HepG2 (cell line): ENCODE data around the gene TTLL4. TPM values are rescaled to one million over a fixed set of nuclear protein-coding genes. Genes with fewer than 3 reads are reported as not detected.
A peak's percentile ranks its signal among the peaks of the same experiment; 100 is the strongest.

Experiments used
- AHDC1 ChIP-seq: sonication (generic); formaldehyde crosslinking; IDR thresholded peaks from 2 replicates; pipeline ENCODE4 v1.5.1; 2020; ENCODE audit warnings: mild to moderate bottlenecking, missing genetic modification reagents, borderline replicate concordance
- ATF4 ChIP-seq, 2 experiments: fragments of 450-650 bp in 1 of 2; sonication (generic) in 1 of 2; formaldehyde crosslinking; IDR thresholded peaks; 2 replicates each; pipeline versions ENCODE4 v1.5.0 to v1.8.0; 2020 to 2022; ENCODE audit warnings: mild to moderate bottlenecking in 1 of 2, missing genetic modification reagents in 1 of 2
- ATF7 ChIP-seq, 2 experiments: fragments of 450-650 bp in 1 of 2; sonication (generic) in 1 of 2; formaldehyde crosslinking in 1 of 2; IDR thresholded peaks; 2 replicates each; pipeline versions ENCODE4 v1.4.0 to v1.6.1; 2016 to 2020; ENCODE audit warnings: antibody characterized with exemption in 1 of 2, mild to moderate bottlenecking in 1 of 2, missing genetic modification reagents in 1 of 2
- ELF3 ChIP-seq: IDR thresholded peaks from 2 replicates; pipeline ENCODE4 v1.6.1; 2016; ENCODE audit warnings: missing genetic modification reagents, missing compliant biosample characterization
- FOXK2 ChIP-seq: fragments of 450-650 bp; IDR thresholded peaks from 2 replicates; pipeline ENCODE4 v1.6.1; 2016
- FUBP1 ChIP-seq: sonication (generic); formaldehyde crosslinking; IDR thresholded peaks from 2 replicates; pipeline ENCODE4 v1.5.1; 2020; ENCODE audit warnings: missing genetic modification reagents, mild to moderate bottlenecking, borderline replicate concordance
- KDM6A ChIP-seq: IDR thresholded peaks from 2 replicates; pipeline ENCODE4 v1.6.1; 2016; ENCODE audit warnings: low read depth
- KMT2A ChIP-seq: sonication (generic); formaldehyde crosslinking; IDR thresholded peaks from 2 replicates; pipeline ENCODE4 v1.4.0; 2020; ENCODE audit warnings: missing genetic modification reagents
- MATR3 ChIP-seq: sonication (generic); formaldehyde crosslinking; IDR thresholded peaks from 2 replicates; pipeline ENCODE4 v1.4.0; 2020; ENCODE audit warnings: missing genetic modification reagents
- NCOA5 ChIP-seq: sonication (generic); formaldehyde crosslinking; IDR thresholded peaks from 2 replicates; pipeline ENCODE4 v1.4.0; 2020; ENCODE audit warnings: missing genetic modification reagents
- NFE2L1 ChIP-seq: sonication (generic); formaldehyde crosslinking; IDR thresholded peaks from 2 replicates; pipeline ENCODE4 v1.4.0; 2020; ENCODE audit warnings: missing genetic modification reagents, mild to moderate bottlenecking, borderline replicate concordance
- PCBP1 ChIP-seq: fragments of 200-400 bp; formaldehyde crosslinking; IDR thresholded peaks from 2 replicates; pipeline ENCODE4 v1.6.1; 2017; ENCODE audit warnings: mild to moderate bottlenecking, low read depth, low read length, borderline replicate concordance
- SRSF1 ChIP-seq: fragments of 200-400 bp; formaldehyde crosslinking; optimal IDR thresholded peaks from 2 replicates; pipeline ENCODE3; 2017; ENCODE audit warnings: mild to moderate bottlenecking, low read depth, low read length, moderate library complexity
- YEATS4 ChIP-seq: sonication (generic); formaldehyde crosslinking; IDR thresholded peaks from 2 replicates; pipeline ENCODE4 v1.4.0; 2020; ENCODE audit warnings: missing genetic modification reagents, borderline replicate concordance
- ZBTB1 ChIP-seq: sonication (generic); formaldehyde crosslinking; IDR thresholded peaks from 2 replicates; pipeline ENCODE4 v1.4.0; 2020; ENCODE audit warnings: missing genetic modification reagents, borderline replicate concordance
- ZFP36L1 ChIP-seq: sonication (generic); formaldehyde crosslinking; IDR thresholded peaks from 2 replicates; pipeline ENCODE4 v1.8.0; 2022; ENCODE audit warnings: mild to moderate bottlenecking, missing genetic modification reagents, moderate library complexity
- ZNF510 ChIP-seq: sonication (generic); formaldehyde crosslinking; IDR thresholded peaks from 2 replicates; pipeline ENCODE4 v1.4.0; 2020; ENCODE audit warnings: low read depth, mild to moderate bottlenecking, missing genetic modification reagents
- ZNF605 ChIP-seq: sonication (generic); formaldehyde crosslinking; IDR thresholded peaks from 2 replicates; pipeline ENCODE4 v1.8.0; 2022; ENCODE audit warnings: mild to moderate bottlenecking, missing genetic modification reagents
- ZNF773 ChIP-seq: sonication (generic); formaldehyde crosslinking; IDR thresholded peaks from 2 replicates; pipeline ENCODE4 v1.4.0; 2020; ENCODE audit warnings: missing genetic modification reagents, borderline replicate concordance
- ZNF891 ChIP-seq: sonication (generic); formaldehyde crosslinking; IDR thresholded peaks from 2 replicates; pipeline ENCODE4 v1.5.0; 2020; ENCODE audit warnings: mild to moderate bottlenecking, missing genetic modification reagents
- polyA plus RNA-seq, 8 experiments: library from polyadenylated mRNA; depleted of rRNA in 3 of 8; stranded (reverse) in 7 of 8; unstranded in 1 of 8; fragments of >200 nt; fragmentation: Illumina TruSeq in 4 of 8; extraction: Trizol in 4 of 8; gene quantifications; 2 replicates each; pipeline versions ENCODE4 v1.2.1 to v1.2.3, GENCODE V29; 2011 to 2016; ENCODE audit warnings: low read depth in 4 of 8, missing spikeins in 1 of 8, mixed read lengths in 1 of 8; ENCODE audit not compliant: insufficient read depth in 1 of 8
- total RNA-seq, 5 experiments: library from RNA; depleted of rRNA; stranded (reverse); fragments of >200 nt; fragmentation: Illumina TruSeq; extraction: Trizol; gene quantifications; 2 replicates each; pipeline ENCODE4 v1.2.3, GENCODE V29; 2016; ENCODE audit warnings: low read depth in 1 of 5

Gene TTLL4
- total and polyA plus RNA-seq, 2 of the 13 experiments (the other 11 are each of a cell fraction or from before 2014, with no cell fraction given), result 77.5 to 84.6 TPM

- TF ChIP-seq PCBP1 (no peak), ATF4 (CRISPR knock-in tag; IDR thresholded peaks at IDR 0.05) (peak in 1 of 2 experiments; percentile 98; a peak in 2 of 4 replicates), ZNF605 (CRISPR knock-in tag) (peak; percentile 95), SRSF1 (no peak), FUBP1 (no peak; the same call in 1 of the 2 replicates), NFE2L1 (no peak), ZNF510 (CRISPR knock-in tag) (0 out of 2 replicates have a peak, but pooled peaks have one; percentile 29), FOXK2 (peak; percentile 97), ZFP36L1 (CRISPR knock-in tag) (peak; percentile 71), NCOA5 (CRISPR knock-in tag) (peak; percentile 75; the same call in 1 of the 2 replicates), MATR3 (CRISPR knock-in tag) (no peak), YEATS4 (CRISPR knock-in tag) (peak; percentile 95), ZNF773 (CRISPR knock-in tag) (no peak), ELF3 (CRISPR knock-in tag) (peak; percentile 79; the same call in 1 of the 2 replicates), ATF7 (IDR thresholded peaks at IDR 0.05) (peak; percentile 38), ATF7 (CRISPR knock-in tag; IDR thresholded peaks at IDR 0.05) (peak; percentile 85; the same call in 1 of the 2 replicates), KDM6A (CRISPR knock-in tag) (peak; percentile 100), ZBTB1 (CRISPR knock-in tag) (no peak), ZNF891 (no peak; the same call in 1 of the 2 replicates), KMT2A (CRISPR knock-in tag) (0 out of 2 replicates have a peak, but pooled peaks have one; percentile 78), AHDC1 (CRISPR knock-in tag) (peak; percentile 94)
Observed at GRCh38 chr2:218755567-218756404, 45.2 kb downstream of the TTLL4 start (continued).
